Measurements from ENCODE around the gene SPI1.

The SPI1 gene

GRCh38 chr11:47380078-47380477 is 1.7 kb upstream of the SPI1 start:
- TF ChIP-seq CTCF (IDR thresholded peaks at IDR 0.05; ENCODE audit: borderline replicate concordance, insufficient read depth, low read depth, low read length) = no peak

GRCh38 chr11:47379317-47379716 is 970 bp upstream of the SPI1 start:
- no peak overlapping the region for H3K4me3 ChIP-seq (ENCODE audit: low read depth, low read length)
- TF ChIP-seq CTCF (IDR thresholded peaks at IDR 0.05; ENCODE audit: borderline replicate concordance, insufficient read depth, low read depth, low read length) = no peak

More at GRCh38 chr11:47380078-47380477, 1.7 kb upstream of the SPI1 start:
- H3K4me3 ChIP-seq (ENCODE audit: low read depth, low read length) = no peak overlapping the region

- no peak for TF ChIP-seq CTCF (IDR thresholded peaks at IDR 0.05; ENCODE audit: borderline replicate concordance, insufficient read depth, low read depth, low read length)
- peak overlapping the region; percentile 92 for H3K4me3 ChIP-seq (ENCODE audit: low read depth, low read length)
Measured at GRCh38 chr11:47378836-47379170, 456 bp upstream of the SPI1 start.

GRCh38 chr11:47377571-47378009 is 757 bp downstream of the SPI1 start:
- H3K4me3 ChIP-seq (ENCODE audit: low read depth, low read length) = peak overlapping the region; percentile 92
- TF ChIP-seq CTCF (IDR thresholded peaks at IDR 0.05; ENCODE audit: borderline replicate concordance, insufficient read depth, low read depth, low read length) = no peak

GRCh38 chr11:47376525-47377371 is 1.6 kb downstream of the SPI1 start:
- H3K4me3 ChIP-seq (ENCODE audit: low read depth, low read length) = peak overlapping the region; percentile 92

GRCh38 chr11:47376107-47376524 is 2.2 kb downstream of the SPI1 start:
- TF ChIP-seq CTCF (IDR thresholded peaks at IDR 0.05; ENCODE audit: borderline replicate concordance, insufficient read depth, low read depth, low read length) = no peak
- peak overlapping the region; percentile 92 for H3K4me3 ChIP-seq (ENCODE audit: low read depth, low read length)

More at GRCh38 chr11:47376525-47377371, 1.6 kb downstream of the SPI1 start:
- no peak for TF ChIP-seq CTCF (IDR thresholded peaks at IDR 0.05; ENCODE audit: borderline replicate concordance, insufficient read depth, low read depth, low read length)

GRCh38 chr11:47375546-47376085 is 2.7 kb downstream of the SPI1 start:
- TF ChIP-seq CTCF (IDR thresholded peaks at IDR 0.05; ENCODE audit: borderline replicate concordance, insufficient read depth, low read depth, low read length) = no peak
- no peak overlapping the region for H3K4me3 ChIP-seq (ENCODE audit: low read depth, low read length)

Measured in GM12875 (cell line).